Osteoblast (primary cell): ENCODE measurements around the gene PTGES2. TPM values are rescaled to one million over a fixed set of nuclear protein-coding genes. Genes with fewer than 3 reads are reported as not detected.
A peak's percentile ranks its signal among the peaks of the same experiment; 100 is the strongest.

Source experiments
- DNase-seq: peaks from one replicate; pipeline ENCODE4 v3.0.0; 2011; ENCODE audit warnings: low spot score, mixed read lengths; ENCODE audit not compliant: insufficient read length; ENCODE audit errors: missing footprints
- H2AFZ ChIP-seq: 2 replicates; pipeline ENCODE4 v1.6.0; 2011; ENCODE audit warnings: mild to moderate bottlenecking, low read length
- H3K27ac ChIP-seq: 2 replicates; pipeline ENCODE4 v1.5.1; 2011; ENCODE audit warnings: mild to moderate bottlenecking, low read depth, low read length, moderate library complexity
- H3K27me3 ChIP-seq: 2 replicates; pipeline ENCODE4 v1.6.0; 2012; ENCODE audit warnings: mild to moderate bottlenecking, control low read depth, inconsistent platforms, low read length, moderate library complexity; ENCODE audit not compliant: insufficient read depth
- H3K36me3 ChIP-seq: 2 replicates; pipeline ENCODE4 v1.5.1; 2011; ENCODE audit warnings: mild to moderate bottlenecking, low read length, control low read depth, moderate library complexity; ENCODE audit not compliant: insufficient read depth
- H3K4me1 ChIP-seq: 2 replicates; pipeline ENCODE4 v1.5.1; 2011; ENCODE audit warnings: mild to moderate bottlenecking, low read length, control low read depth, moderate library complexity; ENCODE audit not compliant: insufficient read depth
- H3K4me2 ChIP-seq: 2 replicates; pipeline ENCODE4 v1.6.0; 2011; ENCODE audit warnings: mild to moderate bottlenecking, low read length; ENCODE audit not compliant: insufficient read depth
- H3K4me3 ChIP-seq: fragments of 200-600 bp; sonication (generic); 3 replicates; pipeline ENCODE4 v1.5.1; 2012; ENCODE audit warnings: mild to moderate bottlenecking, low read length, inconsistent platforms; ENCODE audit not compliant: insufficient read depth
- H3K79me2 ChIP-seq: 2 replicates; pipeline ENCODE4 v1.6.0; 2012; ENCODE audit warnings: mild to moderate bottlenecking, low read length, control low read depth, inconsistent platforms; ENCODE audit not compliant: insufficient read depth
- H3K9me3 ChIP-seq: 2 replicates; pipeline ENCODE4 v1.5.1; 2011; ENCODE audit warnings: low read depth, low read length, control low read depth
- H4K20me1 ChIP-seq: 2 replicates; pipeline ENCODE4 v1.6.0; 2012; ENCODE audit warnings: mild to moderate bottlenecking, low read length, control low read depth; ENCODE audit not compliant: insufficient read depth
- CTCF ChIP-seq: IDR thresholded peaks from 2 replicates; pipeline ENCODE4 v1.5.1; 2011; ENCODE audit warnings: mild to moderate bottlenecking, low read depth, low read length, moderate library complexity; ENCODE audit errors: extremely low read depth
- total RNA-seq: library from RNA; depleted of rRNA; stranded (reverse); fragments of >200 nt; gene quantifications from 2 replicates; pipeline ENCODE4 v1.2.3, GENCODE V29; 2012

PTGES2 gene
- total RNA-seq, 1 donor, result 50.3 TPM

- Histone ChIP-seq H3K4me2 (peak overlapping the region; percentile 76), H3K79me2 (no peaks in the 10 kb centered on the region)
Measured at GRCh38 chr9:128117613-128118471, 9.7 kb downstream of the PTGES2 start.

GRCh38 chr9:128116104-128117083 is 11.1 kb downstream of the PTGES2 start:
- H3K36me3 ChIP-seq, result no peaks in the 10 kb centered on the region
- peak; percentile 23 for DNase-seq
- no peaks in the 10 kb centered on the region for H3K27me3 ChIP-seq
- H4K20me1 ChIP-seq, result no peaks in the 10 kb centered on the region
- no peak for TF ChIP-seq CTCF
- H2AFZ ChIP-seq, result no peak overlapping the region
- no peak overlapping the region for H3K4me3 ChIP-seq
- no peak overlapping the region for H3K4me2 ChIP-seq
- no peaks in the 10 kb centered on the region for H3K4me1 ChIP-seq
- no peaks in the 10 kb centered on the region for H3K9me3 ChIP-seq
- no peak overlapping the region for H3K27ac ChIP-seq
- H3K79me2 ChIP-seq, result no peaks in the 10 kb centered on the region

More at GRCh38 chr9:128117613-128118471, 9.7 kb downstream of the PTGES2 start:
- peaks cover 5% of the 10 kb centered on the region for H3K36me3 ChIP-seq
- H3K27me3 ChIP-seq, result no peaks in the 10 kb centered on the region
- peak overlapping the region; percentile 53 for H3K4me3 ChIP-seq
- H3K4me1 ChIP-seq, result no peaks in the 10 kb centered on the region
- H3K9me3 ChIP-seq, result no peaks in the 10 kb centered on the region
- TF ChIP-seq CTCF, result peak; percentile 100
- peak overlapping the region; percentile 90 for H2AFZ ChIP-seq
- peak; percentile 97 for DNase-seq
- H3K27ac ChIP-seq, result no peak overlapping the region
- no peaks in the 10 kb centered on the region for H4K20me1 ChIP-seq

GRCh38 chr9:128115187-128116103 is 12.1 kb downstream of the PTGES2 start:
- H3K4me3 ChIP-seq, result no peak overlapping the region
- H3K79me2 ChIP-seq, result no peaks in the 10 kb centered on the region
- no peaks in the 10 kb centered on the region for H3K9me3 ChIP-seq
- no peak overlapping the region for H3K4me2 ChIP-seq
- H3K27me3 ChIP-seq, result no peaks in the 10 kb centered on the region
- no peaks in the 10 kb centered on the region for H3K36me3 ChIP-seq
- H4K20me1 ChIP-seq, result no peaks in the 10 kb centered on the region
- no peak overlapping the region for H2AFZ ChIP-seq
- no peak for TF ChIP-seq CTCF
- no peak overlapping the region for H3K27ac ChIP-seq
- no peaks in the 10 kb centered on the region for H3K4me1 ChIP-seq
- DNase-seq, result peak; percentile 38
